Heart left ventricle (tissue), 16 donors: ENCODE results near the gene GSK3A. TPM values are rescaled to one million over a fixed set of nuclear protein-coding genes. Genes with fewer than 3 reads are reported as not detected.

Source experiments
- ATAC-seq, 4 donors: fragments of 200-7000 bp; cut with Tn5 transposase; one replicate each; pipeline ENCODE4 v1.9.1; 2020 to 2022; ENCODE audit warnings: moderate library complexity in 4 of 4, mild to moderate bottlenecking in 3 of 4, moderate number of reproducible peaks in 1 of 4
- DNase-seq, 5 donors: peaks; one replicate each; pipeline ENCODE4 v3.0.0-alpha.2; 2020
- H3K27ac ChIP-seq, 12 donors: fragments of 200-600 bp; sonication (generic) in 4 of 12; one replicate each; pipeline versions ENCODE4 v1.5.0 to v1.8.0; 2016 to 2022; ENCODE audit warnings: mild to moderate bottlenecking in 2 of 12
- H3K27me3 ChIP-seq, 9 donors: fragments of 200-600 bp; sonication (generic) in 2 of 9; one replicate each; pipeline versions ENCODE4 v1.5.1 to v1.8.0; 2016 to 2022; ENCODE audit warnings: mild to moderate bottlenecking in 3 of 9
- H3K36me3 ChIP-seq, 9 donors: fragments of 200-600 bp; sonication (generic) in 2 of 9; one replicate each; pipeline versions ENCODE4 v1.5.0 to v1.8.0; 2018 to 2022; ENCODE audit warnings: mild to moderate bottlenecking in 2 of 9
- H3K4me1 ChIP-seq, 12 donors: fragments of 200-600 bp; sonication (generic) in 4 of 12; one replicate each; pipeline versions ENCODE4 v1.5.0 to v1.8.0; 2016 to 2022; ENCODE audit warnings: mild to moderate bottlenecking in 3 of 12
- H3K4me3 ChIP-seq, 12 donors: fragments of 200-600 bp; sonication (generic) in 4 of 12; one replicate each; pipeline versions ENCODE4 v1.5.0 to v1.8.0; 2017 to 2022; ENCODE audit warnings: mild to moderate bottlenecking in 9 of 12, moderate library complexity in 4 of 12
- H3K9me3 ChIP-seq, 12 donors: fragments of 200-600 bp; sonication (generic) in 4 of 12; one replicate each; pipeline versions ENCODE4 v1.5.0 to v1.8.0; 2016 to 2022; ENCODE audit warnings: mild to moderate bottlenecking in 1 of 12
- CTCF ChIP-seq, 12 donors: fragments of 200-600 bp; sonication (generic) in 4 of 12; IDR thresholded peaks; one replicate each; pipeline versions ENCODE4 v1.5.0 to v1.8.0; 2018 to 2022; ENCODE audit warnings: antibody characterized with exemption in 12 of 12, mild to moderate bottlenecking in 5 of 12
- POLR2A ChIP-seq, 2 donors: fragments of 450-650 bp; IDR thresholded peaks; one replicate each; pipeline ENCODE4 v1.6.1; 2017; ENCODE audit warnings: antibody characterized with exemption in 2 of 2, mild to moderate bottlenecking in 2 of 2, moderate library complexity in 2 of 2
- WGBS, 4 donors: extraction: QIAGEN DNeasy Blood & Tissue Kit in 2 of 4; methylation state at CpG; one replicate each; pipeline versions ENCODE4 v1.1.5 to v1.1.7; 2013 to 2018; 5-methylcytosine and 5-hydroxymethylcytosine counted together
- intact Hi-C, 10 donors: fragments of 100-400 bp; cut with DNase I; formaldehyde crosslinking; loops; one replicate each; pipeline versions ENCODE4 v1.11.1 to v1.14.2; 2022
- polyA plus RNA-seq, 2 donors: library from polyadenylated mRNA; stranded (reverse); fragments of 200-250 nt; gene quantifications; one replicate each; pipeline ENCODE4 v1.2.3, GENCODE V29; 2013
- total RNA-seq, 9 donors: library from RNA; depleted of rRNA in 2 of 9; stranded (reverse); fragments of >200 nt in 2 of 9; fragmentation: NEBNext Ultra II Directional in 3 of 9; extraction: Animal tissue kit (Norgen Biotek cat#: 25700) in 3 of 9; gene quantifications; one replicate each; pipeline versions ENCODE4 v1.1.0 to v1.2.4, GENCODE V29; 2016 to 2023
- donor health status: ischemic (EF 13 %, LVEDD 7.1; RV severe dilation, severe dysfunction).
- donor health status: healthy with polysubstance abuse.
- donor health status: DM: no; HTN: yes; CAD: no.
- donor health status: DM: no; HTN: no; CAD: no.
- donor health status: ischemic (EF 25% LVEDD 6.9; RV normal size, moderate dysfunction).
- donor health status: ischemic (EF 25% LVEDD 5.7; RV mildly dilated, moderate dysfunction).
- donor health status: healthy.
- donor health status: DM: yes; HTN: yes; CAD: no.
- donor health status: ischemic (EF 35%, LVEDD 5.7; RV mildly dilated, moderate dysfunction).
- donor health status: nonischemic (EF 11% LVEDD 7.7; RV severe dilation, severe dysfunction).
- donor health status: DM: yes; HTN: yes; CAD: no.
- donor health status: PGD.
- donor health status: ischemic (EF 29% LVEDD 5.4; RV normal size, mild dysfunction).
- donor health status: nonischemic (EF 23%, LVEDD 6.1; RV moderate dilation, normal function).

Gene GSK3A
- total and polyA plus RNA-seq, 11 donors, result 22.5 to 76.5 (median 38.8) TPM

- intact Hi-C loops, result loop anchor here in 4 of 10 donors (1.0 to 2.0 kb wide), 4 partner anchors 15 to 31 kb away; partner anchors contain the start of gene CIC (in 3 of the 4)
Observed at GRCh38 chr19:42253245-42254088, 11.1 kb upstream of the GSK3A start.

GRCh38 chr19:42252365-42253244 is 10.2 kb upstream of the GSK3A start:
- DNase-seq (peak in 3 of 5 donors; percentile 57 to 66 (median 64)), ATAC-seq (peak; percentile 4 to 34 (median 11))
- Histone ChIP-seq H3K9me3 (no peaks in the 10 kb centered on the region), H3K27me3 (no peaks in the 10 kb centered on the region), H3K27ac (peak overlapping the region; percentile 94 to 100 (median 99)), H3K4me1 (peaks cover 12 to 78% (median 52%) of the 10 kb centered on the region in 12 donors), H3K4me3 (peak overlapping the region; percentile 74 to 100 (median 94)), H3K36me3 (peaks cover 0 to 24% (median 19%) of the 10 kb centered on the region in 9 donors)
- intact Hi-C loops, result no loop called here
- 1 to 3% (median 1%) methylated on average over 26 to 27 of the region's 27 CpGs for WGBS, 4 donors
- TF ChIP-seq POLR2A (IDR thresholded peaks at IDR 0.05) (no peak), CTCF (IDR thresholded peaks at IDR 0.05) (no peak)

More at GRCh38 chr19:42253245-42254088, 11.1 kb upstream of the GSK3A start:
- peak; percentile 59 to 79 (median 71) for DNase-seq
- TF ChIP-seq POLR2A (IDR thresholded peaks at IDR 0.05) (no peak), CTCF (IDR thresholded peaks at IDR 0.05) (no peak)
- peaks cover 0 to 20% (median 15%) of the 10 kb centered on the region in 9 donors for H3K36me3 ChIP-seq
- H3K9me3 ChIP-seq, result no peaks in the 10 kb centered on the region
- peaks cover 12 to 69% (median 48%) of the 10 kb centered on the region in 12 donors for H3K4me1 ChIP-seq
- peak; percentile 1 to 8 (median 4) for ATAC-seq
- 0 to 1% (median 1%) methylated on average over 17 to 69 of the region's 71 CpGs for WGBS, 4 donors
- peak overlapping the region; percentile 74 to 100 (median 94) for H3K4me3 ChIP-seq
- peak overlapping the region; percentile 94 to 100 (median 99) for H3K27ac ChIP-seq
- H3K27me3 ChIP-seq, result no peaks in the 10 kb centered on the region

GRCh38 chr19:42251572-42252358 is 9.4 kb upstream of the GSK3A start:
- H3K27me3 ChIP-seq, result no peaks in the 10 kb centered on the region
- TF ChIP-seq CTCF (IDR thresholded peaks at IDR 0.05) (no peak), POLR2A (IDR thresholded peaks at IDR 0.05) (no peak)
- intact Hi-C loops, result no loop called here
- H3K27ac ChIP-seq, result peak overlapping the region; percentile 94 to 100 (median 99)
- DNase-seq (no peak), ATAC-seq (no peak)
- H3K4me1 ChIP-seq, result peaks cover 12 to 81% (median 56%) of the 10 kb centered on the region in 12 donors
- no peaks in the 10 kb centered on the region for H3K9me3 ChIP-seq
- 49 to 63% (median 55%) methylated on average over 4 of the region's 4 CpGs for WGBS, 4 donors
- peak overlapping the region in 10 of 12 donors; percentile 88 to 99 (median 94) for H3K4me3 ChIP-seq
- H3K36me3 ChIP-seq, result peaks cover 0 to 29% (median 19%) of the 10 kb centered on the region in 9 donors
